HFFc6 (cell line): ENCODE results near the gene FBXO15. TPM values are rescaled to one million over a fixed set of nuclear protein-coding genes. Genes with fewer than 3 reads are reported as not detected.
A peak's percentile ranks its signal among the peaks of the same experiment; 100 is the strongest.

ENCODE experiments used
- DNase-seq: peaks from one replicate; pipeline ENCODE4 v3.0.0-alpha.2; 2018
- H3K27ac Mint-ChIP-seq: 2 replicates; pipeline ENCODE4 v1.8.0; 2020; ENCODE audit warnings: mild to moderate bottlenecking, mixed read lengths
- H3K27me3 Mint-ChIP-seq: 2 replicates; pipeline ENCODE4 v1.8.0; 2021; ENCODE audit warnings: mild to moderate bottlenecking, moderate library complexity, mixed read lengths; ENCODE audit not compliant: insufficient read depth
- H3K36me3 Mint-ChIP-seq: 2 replicates; pipeline ENCODE4 v1.8.0; 2021; ENCODE audit warnings: low read depth, mixed read lengths
- H3K4me1 Mint-ChIP-seq: 2 replicates; pipeline ENCODE4 v1.8.0; 2020; ENCODE audit warnings: low read depth, mixed read lengths
- H3K4me3 Mint-ChIP-seq: 2 replicates; pipeline ENCODE4 v1.8.0; 2020; ENCODE audit warnings: mild to moderate bottlenecking, moderate library complexity, mixed read lengths
- H3K9me3 Mint-ChIP-seq: 2 replicates; pipeline ENCODE4 v1.8.0; 2020; ENCODE audit warnings: mild to moderate bottlenecking, mixed read lengths
- CTCF ChIP-seq: fragments of 200-600 bp; sonication (generic); IDR thresholded peaks from 2 replicates; pipeline ENCODE4 v1.5.0; 2021; ENCODE audit warnings: antibody characterized with exemption, mild to moderate bottlenecking
- total RNA-seq, 6 experiments: library from RNA; stranded (reverse); fragmentation: NEBNext Ultra II Directional; extraction: Animal tissue kit (Norgen Biotek cat#: 25700); gene quantifications; 2 replicates in 1 of 6; 3 replicates in 5 of 6; pipeline ENCODE4 v1.2.3, GENCODE V29; 2021

Gene FBXO15
- total RNA-seq, 6 experiments from 2014 or later: 0.71 to 2.2 (median 1.1) TPM

- Mint-ChIP-seq H3K9me3 (no peaks in the 10 kb centered on the region; the same call in 1 of the 2 replicates), H3K4me1 (no peaks in the 10 kb centered on the region), H3K27ac (no peak overlapping the region), H3K4me3 (no peak overlapping the region), H3K27me3 (peaks cover 7% of the 10 kb centered on the region), H3K36me3 (no peaks in the 10 kb centered on the region)
- no peak for TF ChIP-seq CTCF
- no peak for DNase-seq
Observed at GRCh38 chr18:74097803-74098202, 49.8 kb downstream of the FBXO15 start.

GRCh38 chr18:74092922-74093321, 54.7 kb downstream of the FBXO15 start:
- Mint-ChIP-seq H3K9me3 (peaks cover 4% of the 10 kb centered on the region; the same call in 1 of the 2 replicates), H3K4me1 (no peaks in the 10 kb centered on the region), H3K4me3 (no peak overlapping the region), H3K27ac (no peak overlapping the region), H3K36me3 (no peaks in the 10 kb centered on the region), H3K27me3 (peaks cover 13% of the 10 kb centered on the region)
- no peak for DNase-seq
- TF ChIP-seq CTCF: no peak

DNA sequence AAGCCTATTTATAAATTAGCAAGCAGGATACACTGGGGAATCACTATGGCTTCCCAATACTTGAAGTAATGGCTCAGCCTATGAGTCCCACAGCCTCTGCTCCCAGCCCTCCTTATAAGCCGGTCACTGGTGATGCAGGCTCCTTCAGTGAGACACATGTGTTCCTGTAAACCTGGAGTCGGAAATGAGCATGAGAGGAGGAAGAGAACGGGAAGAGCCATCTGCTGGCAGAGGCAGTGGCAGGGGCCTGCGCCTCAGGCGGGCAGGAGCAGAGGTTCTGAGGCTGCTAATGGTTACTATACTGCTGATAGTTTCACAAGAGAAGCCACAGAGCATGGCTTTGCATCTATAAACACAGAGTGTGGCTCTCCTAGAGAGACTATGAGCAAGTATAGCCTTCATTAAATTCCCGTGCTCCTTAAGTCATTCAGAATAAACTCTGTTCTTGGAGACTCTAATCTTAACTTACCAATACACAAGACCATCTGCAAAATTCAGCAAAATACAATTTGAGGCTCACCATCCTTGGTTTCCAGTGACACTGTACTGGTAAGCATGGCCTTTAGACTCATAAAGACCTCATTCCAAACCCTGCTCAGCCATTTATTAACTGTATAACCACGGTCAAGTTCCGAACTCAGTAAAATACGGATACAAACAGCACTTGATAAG, 63.3 kb downstream of the FBXO15 start:
- Mint-ChIP-seq H3K36me3 (no peaks in the 10 kb centered on the region), H3K27ac (no peak overlapping the region), H3K9me3 (peaks cover 4% of the 10 kb centered on the region; the same call in 1 of the 2 replicates), H3K4me3 (no peak overlapping the region), H3K4me1 (peaks cover 11% of the 10 kb centered on the region), H3K27me3 (peaks cover 3% of the 10 kb centered on the region)
- no peak for DNase-seq
- TF ChIP-seq CTCF: no peak

GRCh38 chr18:74083557-74083952, 64.1 kb downstream of the FBXO15 start:
- Mint-ChIP-seq H3K4me1 (peaks cover 11% of the 10 kb centered on the region), H3K4me3 (no peak overlapping the region), H3K27ac (no peak overlapping the region), H3K9me3 (peaks cover 4% of the 10 kb centered on the region; the same call in 1 of the 2 replicates), H3K36me3 (no peaks in the 10 kb centered on the region), H3K27me3 (peaks cover 4% of the 10 kb centered on the region)
- TF ChIP-seq CTCF: no peak
- DNase-seq: no peak

- no peak for DNase-seq
- peaks cover 10% of the 10 kb centered on the region for H3K27me3 Mint-ChIP-seq
- H3K36me3 Mint-ChIP-seq: no peaks in the 10 kb centered on the region
- peak overlapping the region; percentile 59 for H3K4me3 Mint-ChIP-seq
- TF ChIP-seq CTCF: 0 out of 2 replicates have a peak, but pooled peaks have one; percentile 6
- H3K4me1 Mint-ChIP-seq: peaks cover 11% of the 10 kb centered on the region
- H3K9me3 Mint-ChIP-seq: no peaks in the 10 kb centered on the region
- H3K27ac Mint-ChIP-seq: peak overlapping the region; percentile 44
Observed at GRCh38 chr18:74082742-74083556, 64.7 kb downstream of the FBXO15 start.
